Activated T-cell treated with anti-CD3 and anti-CD28 coated beads for 1 hour (primary cell): Measurements from ENCODE around the gene THRSP.
"Not testable (repeated sequence)": the region's sequence is repeated elsewhere in the genome, so short reads cannot be mapped to it uniquely, and the experiment has no call there.

Experiments
- DNase-seq: peaks from one replicate; pipeline ENCODE4 v3.0.0-alpha.2; 2020; ENCODE audit warnings: low read depth

Gene THRSP, protein sequence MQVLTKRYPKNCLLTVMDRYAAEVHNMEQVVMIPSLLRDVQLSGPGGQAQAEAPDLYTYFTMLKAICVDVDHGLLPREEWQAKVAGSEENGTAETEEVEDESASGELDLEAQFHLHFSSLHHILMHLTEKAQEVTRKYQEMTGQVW

DNA sequence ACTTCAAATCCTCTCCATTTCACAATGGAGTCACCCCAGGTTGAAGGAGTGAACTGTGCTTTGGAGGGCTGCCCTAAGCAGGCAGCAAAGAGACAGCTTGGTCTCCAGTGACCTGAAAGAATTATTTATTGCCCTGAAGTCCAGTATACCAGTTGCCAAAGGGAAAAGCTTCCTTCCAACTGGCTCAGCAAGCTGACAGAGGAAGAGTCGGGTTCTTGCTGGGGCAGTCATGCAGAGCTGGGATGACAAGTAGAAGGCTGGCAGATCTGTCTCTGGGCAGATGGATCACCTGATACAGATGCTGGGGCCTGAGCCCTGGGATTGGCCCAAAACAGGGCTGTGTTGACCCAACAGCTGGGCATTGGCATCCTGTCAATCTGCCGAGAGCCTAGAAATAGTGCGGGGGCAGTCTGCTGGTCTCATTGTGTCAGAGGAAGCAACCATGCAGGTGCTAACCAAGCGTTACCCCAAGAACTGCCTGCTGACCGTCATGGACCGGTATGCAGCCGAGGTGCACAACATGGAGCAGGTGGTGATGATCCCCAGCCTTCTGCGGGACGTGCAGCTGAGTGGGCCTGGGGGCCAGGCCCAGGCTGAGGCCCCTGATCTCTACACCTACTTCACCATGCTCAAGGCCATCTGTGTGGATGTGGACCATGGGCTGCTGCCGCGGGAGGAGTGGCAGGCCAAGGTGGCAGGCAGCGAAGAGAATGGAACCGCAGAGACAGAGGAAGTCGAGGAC is at the start of gene THRSP:
THRSP (plus strand) TSS at position 422 of the 742 bp plus-strand sequence; CDS start at position 443, 21 bp downstream.
- no peak for DNase-seq

DNA sequence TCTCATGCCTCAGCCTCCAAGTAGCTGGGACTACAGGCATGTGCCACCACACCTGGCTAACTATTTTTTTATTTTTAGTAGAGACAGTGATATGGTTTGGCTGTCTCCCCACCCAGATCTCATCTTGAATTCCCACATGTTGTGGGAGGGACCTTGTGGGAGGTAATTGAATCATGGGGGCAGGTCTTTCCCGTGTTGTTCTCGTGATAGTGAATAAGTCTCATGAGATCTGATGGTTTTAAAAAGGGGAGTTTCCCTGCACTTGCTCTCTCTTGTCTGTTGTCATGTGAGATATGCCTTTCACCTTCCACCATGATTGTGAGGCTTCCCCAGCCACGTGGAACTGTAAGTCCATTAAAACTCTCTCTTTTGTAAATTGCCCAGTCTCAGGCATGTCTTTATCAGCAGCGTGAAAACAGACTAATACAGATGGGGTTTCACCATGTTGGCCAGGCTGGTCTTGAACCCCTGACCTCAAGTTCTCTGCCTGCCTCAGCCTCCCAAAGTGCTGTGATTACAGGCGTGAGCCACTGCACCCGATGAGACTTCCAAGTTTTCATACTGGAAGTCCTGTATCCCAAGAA is 48.6 kb upstream of the THRSP start:
- not testable (repeated sequence) for DNase-seq

DNA sequence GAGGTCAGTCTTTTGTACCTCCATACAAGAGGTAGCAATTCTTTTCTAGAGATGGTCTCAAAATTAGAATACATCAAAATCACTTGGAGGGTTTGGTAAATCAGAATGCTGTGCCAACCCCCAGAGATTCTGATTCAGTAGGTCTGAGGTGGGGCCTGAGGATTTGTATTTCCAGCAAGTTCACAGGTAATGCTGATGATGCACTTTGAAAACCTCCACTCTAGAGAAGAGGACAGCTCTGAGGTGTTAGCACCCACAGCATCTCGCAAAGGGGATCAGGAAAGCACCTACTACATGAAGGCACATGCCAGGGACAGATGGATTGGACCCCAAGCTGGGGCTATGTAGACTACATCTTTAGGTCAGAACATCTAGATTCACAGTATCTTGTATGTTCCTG is 47.8 kb upstream of the THRSP start:
- no peak for DNase-seq

DNA sequence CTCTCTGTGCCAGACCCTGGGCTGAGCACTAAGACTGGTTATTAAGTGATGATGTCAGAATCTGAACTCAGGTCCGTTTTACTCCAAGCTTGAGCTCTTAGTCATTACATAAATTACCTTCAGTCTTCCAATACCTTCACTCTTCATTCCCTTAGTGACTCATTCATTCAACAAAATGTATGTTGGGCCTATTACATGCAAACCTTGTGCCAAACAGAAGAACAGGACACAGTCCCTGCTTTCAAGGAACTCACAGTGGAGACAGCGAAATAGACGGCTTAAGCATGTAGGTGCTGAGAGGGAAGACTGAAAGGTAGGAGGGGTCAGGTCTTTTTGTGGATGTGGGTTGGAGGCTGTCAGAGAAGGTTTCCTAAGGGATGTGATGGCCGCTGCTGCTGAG is 43.9 kb upstream of the THRSP start:
- no peak for DNase-seq

DNA sequence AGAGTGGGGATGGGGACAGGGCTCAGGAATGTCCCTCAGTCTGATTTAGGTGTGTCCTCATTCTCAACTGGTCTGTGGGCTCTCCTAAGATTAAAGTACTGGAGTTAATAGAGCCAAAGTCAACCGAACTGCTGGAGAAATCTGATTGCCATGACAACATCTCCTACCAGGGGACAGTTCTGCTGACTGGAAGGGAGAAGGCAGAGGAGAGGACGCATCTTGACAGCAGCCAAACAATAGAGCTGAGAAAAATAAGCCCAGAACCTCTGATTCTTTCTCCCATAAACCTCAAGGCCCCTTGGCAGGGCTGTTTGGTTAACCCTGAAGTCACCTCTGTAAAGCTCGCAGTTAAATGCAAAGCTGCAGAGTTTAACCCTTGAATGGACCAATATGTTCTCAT is 43.4 kb upstream of the THRSP start:
- DNase-seq: no peak

DNA sequence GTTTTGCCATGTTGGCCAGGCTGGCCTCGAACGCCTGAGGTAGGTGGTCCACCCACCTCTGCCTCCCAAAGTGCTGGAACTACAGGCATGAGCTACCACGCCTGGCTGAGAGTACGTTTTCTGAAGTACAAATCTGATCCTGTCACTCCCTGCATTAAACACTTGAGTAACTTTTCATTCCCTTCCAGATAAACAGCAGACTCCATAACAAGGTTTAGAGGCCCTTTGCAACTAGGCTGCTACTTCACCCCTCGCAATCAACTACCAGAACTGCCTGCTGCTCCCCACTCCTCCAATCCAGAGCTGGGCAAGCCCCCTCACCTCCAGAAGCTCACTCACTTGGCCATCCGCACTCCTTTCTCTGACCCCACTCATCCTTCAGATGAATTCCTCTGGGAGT is 42.0 kb upstream of the THRSP start:
- no peak for DNase-seq

DNA sequence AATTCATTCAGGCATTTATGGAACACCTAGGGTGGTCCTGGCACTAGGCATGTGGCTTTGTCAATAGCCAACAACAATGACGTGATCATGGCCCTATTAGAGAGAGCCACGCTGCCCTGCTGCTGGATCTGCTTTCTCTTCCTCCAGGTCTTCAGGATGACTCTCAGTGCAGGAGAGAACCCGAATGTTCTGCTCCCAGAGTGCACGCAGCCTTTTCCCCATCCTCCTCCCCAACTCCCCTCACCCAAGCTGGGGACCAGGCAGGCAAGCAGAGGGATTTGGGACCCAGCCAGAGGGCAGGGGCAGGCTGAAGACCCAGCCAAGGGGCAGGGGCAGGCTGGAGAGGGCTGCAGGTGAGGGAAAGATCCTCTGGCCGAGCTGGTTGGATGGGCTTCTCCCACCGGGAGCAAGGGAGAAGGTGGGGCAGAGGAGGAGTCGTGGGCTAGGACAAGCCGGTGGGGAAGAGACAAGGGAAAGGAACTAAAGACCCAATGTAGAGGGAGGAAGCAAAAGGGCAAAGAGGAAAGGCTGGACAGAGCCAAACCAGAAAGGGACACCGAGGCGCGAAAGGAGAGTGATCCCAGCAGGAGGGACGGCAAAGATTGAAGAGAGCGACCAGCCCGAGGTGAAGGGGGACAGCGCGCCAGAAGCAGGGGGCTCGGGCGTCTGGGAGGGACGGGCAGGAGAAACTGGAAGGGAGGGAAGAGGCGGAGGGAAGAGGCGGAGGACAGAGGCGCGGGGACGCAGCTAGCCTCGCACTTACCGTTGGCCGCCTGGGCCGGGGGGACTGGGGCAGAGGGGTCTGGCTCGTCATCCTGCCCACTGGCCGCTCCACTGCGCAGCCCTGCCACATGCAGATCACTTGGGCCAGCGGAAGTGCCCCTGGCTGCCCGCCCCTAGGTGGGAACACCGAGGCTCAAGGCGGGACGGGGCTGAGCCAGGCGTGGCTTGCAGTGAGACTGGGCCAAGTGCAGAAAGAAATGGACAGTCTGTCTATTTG is 41.0 kb upstream of the THRSP start, which contains the start of gene KCTD14:
KCTD14 (minus strand) TSS at position 880 of the 1,000 bp plus-strand sequence; CDS start at position 853, 27 bp downstream.
- no peak for DNase-seq

DNA sequence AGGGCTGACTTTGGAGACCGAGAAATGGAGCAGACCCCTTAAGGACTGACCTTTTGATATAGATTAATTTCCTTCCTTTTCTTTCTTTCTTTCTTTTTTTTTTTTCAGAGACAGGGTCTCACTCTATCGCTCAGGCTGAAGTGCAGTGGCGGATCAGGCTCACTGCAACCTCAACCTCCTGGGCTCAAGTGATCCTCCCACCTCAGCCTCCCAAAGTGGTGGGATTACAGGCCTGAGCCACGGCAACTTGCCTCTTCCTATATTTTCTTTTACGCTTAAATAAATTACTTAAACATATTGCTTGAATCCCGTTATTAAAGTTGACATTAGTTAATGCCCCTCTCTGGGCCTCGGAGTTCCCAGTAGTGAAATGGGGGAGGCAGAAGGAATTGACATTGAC is 40.2 kb upstream of the THRSP start:
- no peak for DNase-seq

DNA sequence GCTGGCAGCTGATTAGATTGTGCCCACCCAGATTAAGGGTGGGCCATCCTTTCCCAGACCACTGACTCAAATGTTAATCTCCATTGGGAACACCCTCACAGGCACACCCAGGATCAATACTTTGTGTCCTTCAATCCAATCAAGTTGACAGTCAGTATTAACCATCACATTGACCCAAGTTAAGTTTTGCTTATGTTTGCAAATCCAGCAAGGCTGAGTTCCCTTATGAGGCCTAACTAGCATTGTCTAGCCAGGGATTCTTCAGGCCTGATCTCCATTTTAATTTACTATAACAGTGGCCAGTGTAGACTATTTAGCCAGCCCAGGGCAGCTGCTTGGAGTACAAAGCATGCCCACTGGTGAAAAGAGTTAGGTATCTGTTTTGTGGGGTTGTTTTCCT is 38.3 kb upstream of the THRSP start:
- no peak for DNase-seq

DNA sequence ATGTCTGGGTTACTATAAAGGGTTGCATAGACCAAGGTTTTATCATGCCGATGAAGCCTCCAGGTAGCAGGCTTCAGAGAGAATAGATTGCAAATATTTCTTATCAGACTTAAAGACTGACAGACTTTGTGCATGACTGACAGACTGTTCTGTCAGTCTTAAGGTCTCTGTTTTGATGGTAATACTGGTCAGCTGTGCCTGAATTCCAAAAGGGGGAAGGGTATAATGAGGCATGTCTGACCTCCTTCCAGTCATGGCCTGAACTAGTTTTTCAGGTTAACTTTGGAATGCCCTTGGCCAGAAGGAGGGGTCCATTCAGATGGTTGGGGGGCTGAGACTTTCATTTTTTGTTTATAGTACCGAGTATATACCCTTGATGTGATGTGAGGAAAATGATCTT is 35.9 kb upstream of the THRSP start:
- DNase-seq: no peak

DNA sequence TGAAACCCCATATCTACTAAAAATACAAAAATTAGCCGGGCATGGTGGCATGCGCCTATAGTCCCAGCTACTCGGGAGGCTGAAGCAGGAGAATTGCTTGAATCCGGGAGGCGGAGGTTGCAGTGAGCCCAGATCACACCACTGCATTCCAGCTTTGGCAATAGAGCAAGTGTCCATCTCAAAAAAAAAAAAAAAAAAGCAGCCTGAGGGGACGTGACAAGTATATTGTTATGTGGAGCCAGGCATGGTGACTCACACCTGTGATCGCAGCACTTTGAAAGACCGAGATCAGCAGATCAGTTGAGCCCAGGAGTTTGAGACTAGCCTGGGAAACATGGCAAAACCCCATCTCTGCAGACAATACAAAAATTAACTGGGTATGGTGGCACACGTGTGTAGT is 35.2 kb upstream of the THRSP start:
- DNase-seq: not testable (repeated sequence)

DNA sequence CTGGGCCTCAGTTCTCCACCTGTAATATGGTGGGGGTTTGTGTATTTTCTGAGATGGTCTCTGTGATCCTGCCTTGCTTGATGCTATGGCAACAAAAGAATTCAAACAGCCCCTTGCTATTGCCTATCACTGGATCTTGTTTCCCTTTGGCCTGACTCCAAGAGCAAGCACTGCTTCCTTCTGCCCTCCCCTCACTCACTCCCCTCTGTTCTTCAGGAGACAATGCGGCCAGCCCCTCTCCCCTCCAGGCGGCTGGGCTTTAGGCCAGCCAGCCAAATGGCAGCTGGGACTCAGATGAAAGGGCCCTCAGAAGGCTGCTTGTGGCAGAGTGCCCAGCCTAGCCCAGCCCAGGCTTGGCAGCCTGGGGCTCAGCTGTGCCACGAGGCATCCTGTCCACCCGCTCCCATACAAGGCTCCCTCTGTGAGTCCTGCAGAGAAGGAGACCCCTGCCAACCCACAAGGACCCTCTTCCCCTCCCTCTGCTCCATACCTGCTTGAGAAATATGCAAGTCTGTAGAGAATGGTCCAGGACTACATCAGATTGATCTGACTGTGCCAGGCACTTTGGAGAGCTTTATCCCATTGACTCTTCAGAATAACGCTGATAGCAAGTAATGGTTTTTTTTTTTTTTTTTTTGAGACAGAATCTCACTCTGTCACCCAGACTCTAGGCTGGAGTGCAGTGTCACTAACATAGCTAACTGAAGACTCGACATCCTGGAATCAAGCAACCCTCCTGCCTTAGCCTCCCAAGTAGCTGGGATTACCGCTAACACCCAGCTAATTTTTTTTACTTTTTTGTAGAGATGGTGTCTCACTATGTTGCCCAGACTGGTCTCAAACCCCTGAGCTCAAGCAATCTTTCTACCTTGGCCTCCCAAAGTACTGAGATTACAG is 33.0 kb upstream of the THRSP start:
- DNase-seq: no peak

DNA sequence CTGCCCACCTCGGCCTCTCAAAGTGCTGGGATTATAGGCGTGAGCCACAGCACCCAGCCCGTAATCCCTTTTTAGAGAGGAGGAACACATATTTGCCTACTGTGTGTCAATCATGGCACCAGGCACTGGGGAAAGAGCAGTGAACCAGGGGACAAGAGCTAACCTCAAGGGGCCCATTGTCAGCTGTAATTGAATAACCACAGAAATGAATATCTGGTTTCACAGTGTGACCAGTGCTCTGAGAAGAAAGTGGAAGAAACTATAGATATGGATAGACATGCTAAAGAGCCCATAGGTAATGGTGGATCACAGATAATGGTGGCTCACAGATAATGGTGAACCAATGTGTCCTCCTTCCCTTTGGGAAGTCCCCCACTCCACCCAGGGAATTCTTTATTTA is 32.0 kb upstream of the THRSP start:
- DNase-seq: no peak

DNA sequence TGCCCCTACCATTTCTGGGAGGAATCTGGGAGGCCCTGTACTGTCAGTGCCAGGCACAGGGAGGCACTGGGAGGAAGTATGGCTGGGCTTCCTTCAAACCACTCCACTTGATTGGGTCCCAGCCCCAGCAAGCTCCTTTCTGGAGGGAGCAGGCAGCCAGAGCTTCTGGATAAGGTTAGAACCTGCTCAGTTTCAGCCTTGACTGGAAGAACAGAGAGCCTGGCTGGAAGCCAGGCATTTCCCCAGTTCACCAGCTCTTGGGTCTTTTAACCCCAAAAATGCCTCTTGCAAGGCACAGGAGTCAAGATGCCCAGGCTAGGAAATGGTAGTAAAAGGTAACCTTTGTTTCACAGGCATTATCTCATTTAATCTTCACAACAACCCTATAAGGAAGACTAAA is 31.6 kb upstream of the THRSP start:
- DNase-seq: no peak

DNA sequence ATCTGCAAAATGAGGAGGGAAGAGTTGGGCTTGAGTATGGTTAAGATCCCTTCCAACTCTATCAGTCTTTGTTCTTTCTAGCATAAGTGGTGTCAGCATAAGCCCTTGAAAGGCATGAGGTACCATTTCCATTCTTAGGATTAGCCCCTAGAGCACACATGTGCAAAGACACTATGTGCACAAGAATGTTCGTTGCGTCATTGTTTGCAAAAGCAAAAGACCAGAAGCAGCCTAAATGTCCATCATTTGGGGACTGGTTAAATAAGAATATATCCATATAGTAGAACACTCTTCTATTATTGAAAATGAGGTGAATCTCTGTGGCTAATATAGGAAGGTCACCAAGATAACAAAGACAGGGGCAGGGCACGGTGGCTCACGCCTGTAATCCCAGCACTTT is 30.6 kb upstream of the THRSP start:
- no peak for DNase-seq

DNA sequence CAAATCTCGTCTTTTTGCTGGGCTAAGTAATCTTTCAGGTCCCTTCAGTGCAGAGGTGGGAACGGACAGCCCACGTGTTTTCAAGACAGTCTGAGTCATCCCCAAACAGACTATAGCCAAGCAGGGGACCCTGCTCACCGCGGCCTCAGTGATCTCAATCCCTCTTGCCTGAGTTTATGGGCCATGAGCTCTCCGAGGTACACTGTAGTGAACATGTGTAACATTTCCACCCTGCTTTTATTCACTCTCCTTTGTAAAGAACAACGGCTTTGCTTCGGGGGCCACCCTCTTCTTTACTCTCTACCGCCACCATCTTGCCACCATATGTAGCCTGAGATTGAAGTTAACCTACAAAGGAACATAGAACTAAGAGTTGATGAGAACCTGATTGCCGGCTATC is 29.0 kb upstream of the THRSP start:
- no peak for DNase-seq

DNA sequence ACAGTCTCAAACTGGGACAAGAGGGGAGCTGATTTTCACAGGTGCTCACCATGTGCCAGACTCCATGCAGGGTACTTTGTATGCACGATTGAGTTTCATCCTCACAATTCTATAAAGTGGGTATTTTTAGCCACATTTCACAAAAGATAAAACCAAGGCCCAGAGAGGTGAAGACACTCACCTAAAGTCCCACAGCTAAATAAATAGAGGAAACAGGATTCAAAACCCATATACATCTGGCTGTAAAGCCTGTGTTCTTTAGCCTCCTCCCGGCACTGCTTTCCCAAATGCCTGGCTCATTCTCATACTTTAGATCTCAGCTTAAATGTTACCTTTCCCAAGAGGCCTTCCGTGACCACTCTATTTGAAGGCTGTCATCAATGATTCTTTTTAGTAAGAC is 27.3 kb upstream of the THRSP start:
- no peak for DNase-seq

DNA sequence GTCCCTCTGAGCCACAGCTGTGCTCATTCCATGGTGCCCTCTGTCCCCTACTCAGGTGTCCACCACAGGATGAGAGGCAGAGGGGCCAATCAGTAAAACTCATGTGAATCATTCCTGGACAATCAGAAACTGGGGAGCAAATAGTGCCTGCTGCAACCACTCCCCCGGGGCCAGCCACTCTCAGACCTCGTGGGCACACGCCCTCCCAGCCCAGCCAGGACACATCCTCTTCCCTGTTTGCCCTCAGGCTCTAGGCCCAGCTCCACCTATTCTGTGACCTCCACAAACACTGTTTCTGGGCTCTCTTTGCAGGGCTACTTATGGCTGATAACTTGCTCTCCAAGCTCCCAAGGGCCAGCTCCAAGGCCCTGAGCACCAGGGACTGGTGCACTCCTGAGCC is 26.6 kb upstream of the THRSP start:
- DNase-seq: no peak

DNA sequence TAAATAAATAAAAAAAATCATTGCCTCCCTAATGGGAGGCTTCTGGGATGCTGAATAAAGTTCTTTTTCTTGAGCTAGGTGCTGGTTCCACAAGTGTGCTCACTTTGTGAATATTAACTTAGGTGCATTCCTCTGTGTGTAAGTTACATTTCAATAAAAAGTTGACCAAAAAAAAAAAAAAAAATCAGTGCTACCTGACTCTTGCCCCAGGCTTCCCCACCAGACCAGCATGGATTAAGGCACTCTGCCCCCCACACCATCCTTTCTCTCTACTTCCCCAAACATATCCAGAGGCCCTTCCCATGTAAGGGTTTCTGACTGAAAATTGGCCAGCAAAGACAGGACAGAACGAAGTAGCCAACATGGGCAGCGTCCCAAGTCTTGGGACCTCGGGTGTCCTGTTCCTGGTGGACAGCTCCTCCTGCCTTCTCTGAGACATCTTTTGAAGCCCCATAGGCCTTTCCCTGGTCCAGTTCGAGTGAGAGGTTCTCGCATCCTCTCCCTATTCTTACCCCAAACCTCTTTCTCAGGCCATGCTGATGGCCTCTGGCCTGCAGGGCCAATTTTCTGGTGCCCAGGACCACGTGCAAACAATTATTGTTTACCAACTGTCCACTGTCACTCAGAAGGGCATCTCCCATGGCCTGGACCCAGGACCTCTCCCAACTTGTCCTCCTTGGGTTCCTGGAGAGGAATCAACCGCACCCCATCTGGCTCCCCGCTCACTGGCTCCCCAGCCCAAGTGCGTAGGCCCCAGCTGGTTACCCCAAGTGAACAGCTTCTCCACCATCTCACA is 25.6 kb upstream of the THRSP start:
- DNase-seq: no peak

DNA sequence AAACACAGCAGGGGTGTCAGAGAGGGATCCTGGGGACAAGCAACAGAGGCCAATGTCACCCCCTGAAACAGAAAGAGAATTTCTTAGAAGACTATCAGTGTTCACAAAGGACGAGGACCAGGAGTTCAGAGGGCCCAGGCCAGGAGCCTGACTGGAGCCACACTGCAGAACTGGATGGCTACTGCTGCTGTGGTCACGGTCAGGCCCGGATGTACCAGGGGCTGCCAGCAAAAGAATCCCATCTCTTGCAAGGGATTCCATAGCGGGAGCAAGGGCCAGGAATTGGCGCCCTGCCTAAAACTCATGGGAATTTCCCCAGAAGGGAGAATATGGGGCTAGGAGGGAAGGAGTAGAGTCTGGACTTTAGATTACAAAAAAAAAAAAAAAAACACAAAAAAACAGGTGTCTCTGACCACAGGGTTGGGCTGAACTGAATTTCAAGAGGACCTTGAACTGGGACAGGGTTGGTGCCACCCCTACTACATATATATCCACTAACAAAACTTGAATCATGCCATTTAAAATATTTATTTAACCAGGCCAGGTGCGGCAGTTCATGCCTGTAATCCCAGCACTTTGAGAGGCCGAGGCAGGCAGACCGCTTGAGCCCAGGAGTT is 24.9 kb upstream of the THRSP start:
- DNase-seq: no peak
